GM19035 (cell line): ENCODE measurements around the gene TAS1R1.

Source experiments
- ATAC-seq: cut with Tn5 transposase; IDR thresholded peaks from one replicate; pipeline ENCODE4 v1.9.1; 2021; ENCODE audit not compliant: unreplicated experiment

The TAS1R1 gene

GRCh38 chr1:6602669-6603237 lies 47.6 kb downstream of the TAS1R1 start, which contains the start of gene KLHL21:
Gene KLHL21 (minus strand): TSS chr1:6602869. CDS start chr1:6602817, 52 bp downstream.
- peak; percentile 55 for ATAC-seq

- peak; percentile 27 for ATAC-seq
Measured at GRCh38 chr1:6603238-6603914, 48.3 kb downstream of the TAS1R1 start.

- no peak for ATAC-seq
Measured at GRCh38 chr1:6603915-6604558, 48.9 kb downstream of the TAS1R1 start.

GRCh38 chr1:6612641-6613360 lies 57.7 kb downstream of the TAS1R1 start:
- peak; percentile 34 for ATAC-seq

- ATAC-seq: peak; percentile 88
Measured at GRCh38 chr1:6613361-6614018, 58.4 kb downstream of the TAS1R1 start, which contains the start of gene PHF13. Gene PHF13 (plus strand): TSS chr1:6613731. CDS start chr1:6614067, 336 bp downstream.

- ATAC-seq: no peak
Measured at GRCh38 chr1:6614019-6614928, 59.2 kb downstream of the TAS1R1 start.

GRCh38 chr1:6614929-6615785 lies 60.0 kb downstream of the TAS1R1 start:
- no peak for ATAC-seq

GRCh38 chr1:6619045-6619444 lies 63.9 kb downstream of the TAS1R1 start:
- no peak for ATAC-seq

GRCh38 chr1:6621429-6622391 lies 66.6 kb downstream of the TAS1R1 start:
- ATAC-seq: no peak

GRCh38 chr1:6622396-6623152 lies 67.5 kb downstream of the TAS1R1 start:
- no peak for ATAC-seq

- ATAC-seq: no peak
Measured at GRCh38 chr1:6623269-6623965, 68.3 kb downstream of the TAS1R1 start.

- ATAC-seq: peak; percentile 85
Measured at GRCh38 chr1:6624710-6625583, 69.8 kb downstream of the TAS1R1 start, which contains the start of gene THAP3. Gene THAP3 (plus strand): TSS chr1:6624868. CDS start chr1:6625219, 351 bp downstream.

GRCh38 chr1:6625584-6626149 lies 70.6 kb downstream of the TAS1R1 start:
- peak; percentile 13 for ATAC-seq

GRCh38 chr1:6627031-6627430 lies 71.9 kb downstream of the TAS1R1 start:
- no peak for ATAC-seq
